T-helper 2 cell treated with Interferon-gamma antibody and Interleukin-4, amounts not matched to agents 5 μg/mL and 100 μg/mL, for 36 hours (primary cell): Measurements from ENCODE around the gene PRSS57.
"Not testable (repeated sequence)": the region's sequence is repeated elsewhere in the genome, so short reads cannot be mapped to it uniquely, and the experiment has no call there.

Experiments used
- DNase-seq: peaks from one replicate; pipeline ENCODE4 v3.0.0; 2021; ENCODE audit warnings: low spot score
- H3K27ac Mint-ChIP-seq: one replicate; pipeline ENCODE4 v1.8.0; 2021; ENCODE audit warnings: mild to moderate bottlenecking, mixed read lengths
- H3K27me3 Mint-ChIP-seq: one replicate; pipeline ENCODE4 v1.8.0; 2021; ENCODE audit warnings: low read depth, mixed read lengths
- H3K36me3 Mint-ChIP-seq: one replicate; pipeline ENCODE4 v1.8.0; 2021; ENCODE audit warnings: low read depth, mixed read lengths
- H3K4me1 Mint-ChIP-seq: one replicate; pipeline ENCODE4 v1.8.0; 2021; ENCODE audit warnings: low read depth, mixed read lengths
- H3K4me3 Mint-ChIP-seq: one replicate; pipeline ENCODE4 v1.8.0; 2022; ENCODE audit warnings: mild to moderate bottlenecking, moderate library complexity, mixed read lengths
- H3K9me3 Mint-ChIP-seq: one replicate; pipeline ENCODE4 v1.8.0; 2021; ENCODE audit warnings: mixed read lengths

The PRSS57 gene

DNA sequence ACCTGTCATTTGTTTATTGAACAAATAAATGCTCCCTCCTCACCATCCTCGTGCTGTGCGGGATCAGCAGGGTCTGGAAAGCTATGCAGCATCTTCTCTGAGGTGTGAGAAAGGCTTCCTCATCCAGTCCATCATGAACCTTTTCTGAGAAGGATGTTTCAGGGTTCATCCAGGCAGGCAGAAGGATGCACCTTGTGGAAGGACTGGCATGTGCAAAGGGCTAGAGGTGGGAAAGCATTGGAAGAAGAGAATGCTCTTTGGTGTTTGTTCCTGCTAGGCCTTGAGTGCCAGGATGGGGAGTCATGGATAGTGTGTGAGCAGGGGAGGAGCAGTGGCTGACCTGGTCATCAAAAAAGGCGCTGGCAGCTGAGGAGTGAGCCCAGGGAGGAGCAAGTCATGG lies 20.1 kb upstream of the PRSS57 start:
- Mint-ChIP-seq H3K4me1 (no peaks in the 10 kb centered on the region), H3K36me3 (no peaks in the 10 kb centered on the region), H3K9me3 (peaks cover 4% of the 10 kb centered on the region), H3K27me3 (peaks cover 21% of the 10 kb centered on the region), H3K27ac (no peak overlapping the region), H3K4me3 (no peak overlapping the region)
- DNase-seq, result no peak

DNA sequence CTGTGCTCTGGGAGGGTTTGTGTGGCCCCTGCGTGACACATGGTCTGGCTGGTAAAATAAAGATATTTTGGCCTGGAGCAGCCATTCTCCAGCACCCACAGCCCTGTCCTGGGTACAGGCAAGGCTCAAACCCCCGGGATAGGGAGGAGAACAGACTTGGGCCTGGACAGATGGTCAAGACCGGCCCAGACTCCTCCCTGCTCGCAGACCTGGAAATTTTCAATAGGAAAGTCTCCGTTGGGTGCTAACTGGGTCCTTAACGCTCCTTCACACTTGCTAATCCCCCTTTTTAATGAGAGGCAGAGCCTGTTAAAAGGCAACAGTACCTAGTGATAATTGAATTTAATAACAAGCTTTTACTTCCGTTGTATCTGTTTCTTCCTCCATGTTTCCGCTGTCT lies 16.0 kb upstream of the PRSS57 start:
- H3K4me3 Mint-ChIP-seq, result no peak overlapping the region

DNA sequence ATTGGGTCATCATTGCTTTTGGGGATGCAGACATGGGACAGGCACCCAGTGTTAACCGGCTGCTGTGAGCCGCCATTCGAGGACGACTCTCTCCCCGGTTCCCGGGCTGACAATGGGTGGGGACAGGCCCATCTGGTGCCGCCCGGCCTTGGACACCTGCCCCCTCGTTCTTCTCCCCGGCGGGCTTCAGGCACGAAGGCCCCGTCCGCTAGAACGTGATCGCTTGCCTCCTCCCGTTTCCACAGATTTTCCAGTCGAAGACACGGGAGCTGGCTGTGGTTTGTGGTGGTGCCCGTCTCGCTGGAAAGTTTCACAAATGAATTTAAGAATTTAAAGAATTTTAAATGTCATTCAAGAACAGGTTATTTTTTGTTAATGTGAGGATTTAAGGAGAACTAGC lies 15.5 kb upstream of the PRSS57 start:
- H3K4me1 Mint-ChIP-seq, result no peaks in the 10 kb centered on the region
- no peaks in the 10 kb centered on the region for H3K36me3 Mint-ChIP-seq
- H3K9me3 Mint-ChIP-seq, result peaks cover 4% of the 10 kb centered on the region
- no peak for DNase-seq
- H3K27ac Mint-ChIP-seq, result no peak overlapping the region
- H3K27me3 Mint-ChIP-seq, result peaks cover 25% of the 10 kb centered on the region
- H3K4me3 Mint-ChIP-seq, result no peak overlapping the region

More for the DNA sequence above, 16.0 kb upstream of the PRSS57 start:
- no peak overlapping the region for H3K27ac Mint-ChIP-seq
- H3K4me1 Mint-ChIP-seq, result no peaks in the 10 kb centered on the region
- no peak for DNase-seq
- H3K27me3 Mint-ChIP-seq, result peaks cover 24% of the 10 kb centered on the region
- no peaks in the 10 kb centered on the region for H3K36me3 Mint-ChIP-seq
- H3K9me3 Mint-ChIP-seq, result peaks cover 4% of the 10 kb centered on the region

DNA sequence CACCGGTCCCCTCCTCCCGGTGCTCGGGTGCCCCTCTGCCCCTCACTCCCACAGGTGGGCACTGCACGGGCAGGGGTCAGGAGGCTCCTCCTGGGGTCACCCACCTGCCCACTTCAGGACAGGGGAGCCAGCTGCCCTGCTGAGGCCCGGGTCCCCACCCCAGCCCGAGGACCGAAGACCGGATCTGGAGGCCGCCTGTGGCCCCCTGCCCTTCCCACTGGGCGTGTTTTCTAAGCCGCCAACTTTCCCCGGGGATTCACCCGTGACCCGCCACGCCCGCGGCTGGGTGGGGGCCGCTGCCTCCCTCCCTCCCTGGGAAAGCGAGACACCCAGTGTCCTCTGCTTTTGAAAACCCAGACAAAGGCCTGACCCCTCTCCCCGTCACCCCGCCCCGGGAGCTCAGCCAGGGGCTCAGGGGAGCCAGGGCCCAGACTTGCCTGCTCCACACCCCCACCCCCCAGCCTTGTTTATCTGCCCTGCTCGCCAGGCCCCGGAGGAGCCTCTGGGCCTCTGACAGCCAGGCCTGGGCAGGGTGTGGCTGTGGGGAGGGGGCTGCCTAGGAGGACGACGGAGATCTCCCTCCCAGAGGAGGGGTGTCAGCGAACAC lies 14.8 kb upstream of the PRSS57 start:
- no peak for DNase-seq
- Mint-ChIP-seq H3K9me3 (no peaks in the 10 kb centered on the region), H3K36me3 (no peaks in the 10 kb centered on the region), H3K27ac (no peak overlapping the region), H3K27me3 (peaks cover 25% of the 10 kb centered on the region), H3K4me3 (no peak overlapping the region), H3K4me1 (no peaks in the 10 kb centered on the region)

DNA sequence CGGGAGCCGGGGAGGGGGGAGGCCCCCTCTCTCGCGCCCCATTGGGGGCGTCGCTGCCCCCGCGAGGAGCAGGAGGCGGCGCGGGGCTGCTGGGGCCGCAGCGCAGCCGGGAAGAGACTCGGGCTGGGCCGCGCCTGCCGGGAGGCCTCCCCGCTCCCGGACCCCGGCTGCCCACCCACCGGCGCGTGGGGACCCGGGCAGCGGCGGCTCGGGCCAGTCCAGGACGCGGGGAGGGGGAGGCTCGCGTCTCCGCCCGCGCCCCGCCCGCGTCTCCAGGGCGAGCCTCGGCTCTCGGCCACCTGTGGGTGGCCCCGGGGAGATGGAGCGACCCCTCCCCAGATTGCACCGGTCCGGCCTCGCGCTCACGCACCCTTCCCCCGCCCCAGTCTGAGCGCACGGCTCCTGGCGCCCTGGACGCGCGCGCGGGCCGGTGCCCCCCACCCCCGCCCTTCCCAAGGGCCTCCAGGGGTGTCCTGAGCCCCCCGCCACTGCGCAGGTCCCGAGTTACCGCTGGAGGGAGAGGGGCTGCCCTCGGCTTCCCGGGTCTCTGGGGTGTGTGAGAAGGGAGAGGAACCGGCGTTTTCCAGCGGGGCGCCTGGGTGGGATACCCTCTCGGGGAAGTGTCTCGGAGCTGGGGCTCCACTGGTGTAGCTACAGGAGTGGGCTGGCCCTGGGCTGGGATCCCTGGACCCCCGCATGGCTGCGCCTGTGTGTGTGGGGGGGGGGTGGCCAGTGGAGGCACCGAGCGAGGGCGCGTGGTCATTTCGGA lies 14.1 kb upstream of the PRSS57 start:
- H3K4me1 Mint-ChIP-seq, result no peaks in the 10 kb centered on the region
- no peaks in the 10 kb centered on the region for H3K9me3 Mint-ChIP-seq
- no peaks in the 10 kb centered on the region for H3K36me3 Mint-ChIP-seq
- no peak overlapping the region for H3K4me3 Mint-ChIP-seq
- peaks cover 25% of the 10 kb centered on the region for H3K27me3 Mint-ChIP-seq
- no peak for DNase-seq
- no peak overlapping the region for H3K27ac Mint-ChIP-seq

DNA sequence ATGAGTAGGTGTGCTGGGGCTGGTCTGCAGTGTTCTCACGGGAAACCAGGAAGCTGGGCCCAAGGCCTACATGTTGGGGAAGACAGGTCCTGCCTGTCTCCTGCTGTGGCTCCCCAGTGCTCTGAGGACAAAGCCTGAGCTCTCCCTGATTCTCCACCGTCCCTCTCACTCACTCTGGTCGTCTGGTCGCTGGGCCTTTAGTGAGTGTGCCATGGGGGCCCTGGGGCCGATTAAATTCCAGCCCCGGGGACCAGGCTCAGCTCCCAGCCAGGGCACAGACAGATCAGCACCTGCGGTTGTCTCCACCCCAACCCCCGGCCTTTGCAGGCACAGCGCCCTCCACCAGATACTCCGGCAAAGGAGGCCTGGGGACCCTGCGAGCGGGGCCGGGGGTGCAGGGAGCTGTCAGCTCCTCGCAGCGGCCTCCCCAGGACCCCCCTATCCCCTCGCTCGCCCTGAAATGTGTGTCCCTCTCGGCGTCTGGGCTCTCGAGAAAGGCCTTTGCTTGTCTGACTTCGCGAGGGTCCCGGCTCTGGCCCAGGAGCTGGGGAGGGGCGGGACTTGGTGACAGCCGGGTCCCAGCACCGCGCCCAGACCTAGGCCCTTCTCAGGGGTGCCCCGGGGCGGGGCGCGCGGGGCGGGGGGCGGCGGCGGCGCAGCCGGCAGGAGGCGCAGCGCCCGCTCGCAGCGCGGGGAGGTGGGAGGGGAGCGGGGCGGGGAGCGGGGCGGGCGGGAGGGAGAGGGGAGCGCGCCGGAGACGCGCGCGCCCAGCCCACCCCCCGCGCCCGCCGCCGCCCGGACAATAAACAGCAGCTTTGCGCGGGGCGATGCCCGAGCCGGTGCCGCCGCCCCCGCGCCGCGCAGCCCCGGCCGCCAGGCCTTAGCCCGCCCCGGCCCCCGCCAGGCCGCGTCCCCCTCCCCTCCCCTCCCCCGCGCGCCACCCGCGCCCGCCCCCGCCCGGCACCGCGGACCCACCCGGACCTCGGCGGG lies 13.2 kb upstream of the PRSS57 start, which contains the start of gene PALM:
Gene PALM (plus strand): TSS at position 782 of the 990 bp plus-strand sequence. CDS start 212 bp downstream, outside the sequence.
- Mint-ChIP-seq H3K4me3 (no peak within 1 kb of the TSS), H3K4me1 (peaks cover under 1% of the 10 kb centered on the region), H3K27me3 (peaks cover 25% of the 10 kb centered on the region), H3K27ac (no peak within 1 kb of the TSS), H3K36me3 (no peaks in the 10 kb centered on the region), H3K9me3 (no peaks in the 10 kb centered on the region)
- no peak for DNase-seq

DNA sequence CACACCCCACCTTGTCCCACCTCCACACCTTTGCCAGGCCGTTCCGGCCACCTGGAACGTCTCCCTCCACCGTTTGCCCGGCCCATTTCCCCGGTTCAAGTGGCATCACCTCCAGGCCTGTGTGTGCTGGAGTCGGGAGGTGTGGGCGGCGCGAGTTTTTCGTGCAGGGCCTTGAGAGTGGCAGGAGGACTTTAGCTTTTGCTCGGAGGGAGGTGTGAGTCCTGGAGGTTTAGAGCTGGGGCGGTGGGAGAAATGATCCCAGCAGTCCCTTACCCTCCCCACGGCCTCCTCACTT lies 9.1 kb upstream of the PRSS57 start:
- DNase-seq, result no peak
- Mint-ChIP-seq H3K9me3 (no peaks in the 10 kb centered on the region), H3K4me1 (peaks cover 5% of the 10 kb centered on the region), H3K36me3 (no peaks in the 10 kb centered on the region), H3K27me3 (peaks cover 19% of the 10 kb centered on the region), H3K4me3 (no peak overlapping the region), H3K27ac (no peak overlapping the region)

DNA sequence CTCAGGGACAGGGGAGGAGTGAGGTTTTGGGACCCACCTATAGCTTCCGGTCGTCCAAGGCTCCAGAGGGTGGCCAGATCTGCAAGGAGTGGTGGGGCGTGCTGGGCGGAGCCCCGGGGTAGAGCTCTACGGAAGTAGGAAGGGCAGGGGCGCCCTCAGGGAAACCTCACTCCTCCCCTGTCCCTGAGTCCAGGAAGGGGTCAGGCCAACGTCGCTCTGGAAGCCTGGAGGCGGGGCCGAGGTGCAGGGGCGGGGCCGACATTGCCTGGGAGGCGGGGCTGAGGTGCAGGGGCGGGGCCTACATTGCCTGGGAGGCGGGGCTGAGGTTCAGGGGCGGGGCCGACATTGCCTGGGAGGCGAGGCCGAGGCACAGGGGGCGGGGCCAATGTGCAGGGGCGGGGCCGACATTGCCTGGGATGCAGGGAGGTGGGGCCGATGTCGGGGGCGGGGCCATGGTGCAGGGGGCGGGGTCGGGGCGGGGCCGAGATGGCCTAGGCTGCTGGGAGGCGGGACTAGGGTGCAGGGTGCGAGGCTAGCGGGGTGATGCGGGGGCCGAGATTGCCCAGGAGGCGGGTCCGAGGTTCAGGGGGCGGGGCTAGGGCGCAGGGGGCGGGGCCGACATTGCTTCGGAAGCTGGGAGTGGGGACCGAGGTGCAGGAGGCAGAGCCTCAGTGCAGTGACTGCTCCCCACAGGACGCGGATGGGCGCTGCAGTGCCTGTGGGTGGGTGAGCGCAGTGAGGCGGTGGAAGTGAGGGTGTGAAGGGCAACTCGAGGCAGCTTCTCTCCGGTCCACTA lies 8.6 kb upstream of the PRSS57 start:
- H3K27ac Mint-ChIP-seq, result no peak overlapping the region
- DNase-seq, result peak; percentile 37
- no peaks in the 10 kb centered on the region for H3K36me3 Mint-ChIP-seq
- peak overlapping the region; percentile 36 for H3K4me3 Mint-ChIP-seq
- H3K9me3 Mint-ChIP-seq, result no peaks in the 10 kb centered on the region
- H3K4me1 Mint-ChIP-seq, result peaks cover 5% of the 10 kb centered on the region
- peaks cover 19% of the 10 kb centered on the region for H3K27me3 Mint-ChIP-seq

DNA sequence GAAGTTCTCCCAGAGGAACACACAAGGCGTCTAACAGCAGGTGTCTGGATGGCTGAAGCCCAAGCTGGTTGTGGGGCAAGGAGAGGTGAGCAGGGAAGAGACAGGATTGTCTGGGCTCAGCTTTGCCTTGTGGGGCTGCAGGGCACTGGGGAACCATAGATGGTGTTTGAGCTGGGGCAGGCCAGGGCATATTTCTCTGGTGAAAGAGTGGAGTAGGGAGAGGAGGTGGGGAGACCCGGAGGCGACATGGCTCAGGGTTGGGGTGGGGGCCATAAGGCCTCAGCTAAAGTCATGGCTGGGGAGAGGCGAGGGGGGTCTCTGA lies 8.0 kb upstream of the PRSS57 start:
- Mint-ChIP-seq H3K4me1 (peaks cover 5% of the 10 kb centered on the region), H3K4me3 (peak overlapping the region; percentile 36), H3K36me3 (no peaks in the 10 kb centered on the region), H3K27ac (no peak overlapping the region), H3K27me3 (peaks cover 19% of the 10 kb centered on the region), H3K9me3 (no peaks in the 10 kb centered on the region)
- no peak for DNase-seq

DNA sequence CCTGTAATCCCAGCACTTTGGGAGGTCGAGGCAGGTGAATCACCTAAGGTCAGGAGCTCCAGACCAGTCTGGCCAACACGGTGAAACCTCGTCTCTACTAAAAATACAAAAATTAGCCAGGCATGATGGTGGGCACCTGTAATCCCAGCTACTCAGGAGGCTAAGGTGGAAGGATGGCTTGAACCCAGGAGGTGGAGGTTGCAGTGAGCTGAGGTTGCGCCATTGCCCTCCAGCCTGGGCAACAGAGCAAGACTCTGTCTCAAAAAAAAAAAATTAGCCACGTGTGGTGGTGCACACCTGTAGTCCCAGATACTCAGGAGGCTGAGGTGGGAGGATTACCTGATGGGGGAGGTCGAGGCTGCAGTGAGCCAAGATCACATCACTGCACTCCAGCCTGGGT lies 7.6 kb upstream of the PRSS57 start:
- not testable (repeated sequence) for H3K9me3 Mint-ChIP-seq, H3K27ac Mint-ChIP-seq, H3K36me3 Mint-ChIP-seq, H3K4me1 Mint-ChIP-seq, DNase-seq
- Mint-ChIP-seq H3K4me3 (peak overlapping the region; percentile 36), H3K27me3 (peaks cover 15% of the 10 kb centered on the region)

DNA sequence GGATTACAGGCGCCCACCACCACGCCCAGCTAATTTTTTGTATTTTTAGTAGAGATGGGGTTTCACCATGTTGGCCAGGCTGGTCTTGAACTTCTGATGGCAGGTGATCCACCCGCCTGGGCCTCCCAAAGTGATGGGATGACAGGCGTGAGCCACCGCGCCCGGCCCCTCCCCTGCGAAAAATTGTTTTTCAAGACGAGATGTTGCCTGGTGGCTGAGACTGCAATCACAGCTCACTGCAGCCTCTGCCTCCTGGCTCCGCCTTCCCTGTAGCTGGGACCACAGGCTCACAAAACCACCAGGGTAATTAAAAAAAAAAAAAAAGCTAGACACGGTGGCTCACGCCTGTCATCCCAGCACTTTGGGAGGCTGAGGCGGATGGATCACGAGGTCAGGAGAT lies 4.6 kb upstream of the PRSS57 start:
- not testable (repeated sequence) for H3K4me1 Mint-ChIP-seq, H3K36me3 Mint-ChIP-seq, DNase-seq, H3K9me3 Mint-ChIP-seq, H3K4me3 Mint-ChIP-seq, H3K27ac Mint-ChIP-seq
- H3K27me3 Mint-ChIP-seq, result peaks cover 14% of the 10 kb centered on the region

DNA sequence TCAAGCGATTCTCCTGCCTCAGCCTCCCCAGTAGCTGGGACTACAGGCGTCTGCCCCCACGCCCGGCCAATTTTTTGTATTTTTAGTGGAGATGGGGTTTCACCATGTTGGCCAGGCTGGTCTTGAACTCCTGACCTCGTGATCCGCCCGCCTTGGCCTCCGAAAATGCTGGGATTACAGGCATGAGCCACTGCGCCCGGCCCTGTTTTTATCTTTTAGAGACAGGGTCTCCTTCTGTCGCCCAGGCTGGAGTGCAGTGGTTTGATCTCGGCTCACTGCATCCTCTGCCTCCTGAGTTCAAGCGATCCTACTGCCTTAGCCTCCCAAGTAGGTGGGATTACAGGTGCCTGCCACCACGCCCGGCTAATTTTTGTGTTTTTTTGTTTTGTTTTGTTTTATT lies 3.3 kb upstream of the PRSS57 start:
- H3K36me3 Mint-ChIP-seq, H3K27ac Mint-ChIP-seq, H3K9me3 Mint-ChIP-seq, H3K4me1 Mint-ChIP-seq, DNase-seq, H3K4me3 Mint-ChIP-seq: not testable (repeated sequence)
- peaks cover 19% of the 10 kb centered on the region for H3K27me3 Mint-ChIP-seq

DNA sequence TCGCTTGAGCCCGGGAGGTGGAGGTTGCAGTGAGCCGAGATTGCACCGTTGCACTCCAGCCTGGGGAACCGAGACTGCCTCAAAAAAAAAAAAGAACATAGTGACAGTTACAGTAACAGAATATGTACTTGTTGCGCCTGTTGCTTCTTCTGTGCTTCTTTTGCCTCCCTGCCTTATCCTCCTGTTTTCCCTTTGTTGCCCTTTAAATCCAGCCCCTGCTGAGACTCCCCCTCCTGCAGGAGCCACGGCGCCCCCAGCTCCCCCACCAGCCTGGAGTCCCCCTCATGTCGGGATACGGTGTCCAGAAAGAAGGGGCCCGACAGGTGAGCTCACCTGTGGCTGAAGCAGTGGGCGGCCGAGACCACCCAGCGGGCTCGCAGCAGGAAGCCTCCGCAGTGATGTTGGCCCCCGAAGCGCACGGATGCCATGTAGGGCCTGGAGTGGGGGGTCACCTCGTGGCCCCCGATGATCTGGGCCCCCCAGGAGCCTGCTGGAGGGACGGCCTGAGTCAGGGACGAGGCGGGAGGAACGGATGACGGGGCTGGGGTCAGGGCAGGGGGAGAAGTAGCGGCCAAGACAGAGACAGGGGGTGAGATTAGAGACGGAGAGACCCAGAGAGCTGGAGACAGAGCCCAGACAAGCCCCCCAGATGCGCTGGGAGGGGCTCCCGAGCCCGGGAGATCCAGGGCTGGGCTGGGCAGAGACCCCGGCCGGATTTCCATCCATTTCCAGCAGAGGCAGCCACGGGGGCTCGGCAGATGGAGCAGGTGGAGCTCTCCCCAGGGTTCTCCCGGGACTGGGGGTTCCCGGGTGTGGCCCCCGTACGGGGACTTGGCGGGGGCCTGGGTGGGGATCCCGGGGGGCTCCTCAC lies 536 bp downstream of the PRSS57 start:
- H3K27me3 Mint-ChIP-seq, result peaks cover 15% of the 10 kb centered on the region
- no peaks in the 10 kb centered on the region for H3K4me1 Mint-ChIP-seq
- H3K27ac Mint-ChIP-seq, result no peak overlapping the region
- no peaks in the 10 kb centered on the region for H3K36me3 Mint-ChIP-seq
- no peak overlapping the region for H3K4me3 Mint-ChIP-seq
- no peaks in the 10 kb centered on the region for H3K9me3 Mint-ChIP-seq
- no peak for DNase-seq
